Measurements from ENCODE around the gene WDFY4.

Gene WDFY4

GRCh38 chr10:48999346-48999745, 314.7 kb downstream of the WDFY4 start:
- Histone ChIP-seq H3K36me3 (no peaks in the 10 kb centered on the region), H3K27me3 (ENCODE audit: insufficient read depth, low read depth, severe bottlenecking) (peaks cover 7% of the 10 kb centered on the region), H3K9me3 (ENCODE audit: severe bottlenecking) (no peaks in the 10 kb centered on the region), H3K4me3 (ENCODE audit: low read depth, low read length) (no peak overlapping the region), H3K27ac (no peak overlapping the region)
- TF ChIP-seq, protein P1, sequence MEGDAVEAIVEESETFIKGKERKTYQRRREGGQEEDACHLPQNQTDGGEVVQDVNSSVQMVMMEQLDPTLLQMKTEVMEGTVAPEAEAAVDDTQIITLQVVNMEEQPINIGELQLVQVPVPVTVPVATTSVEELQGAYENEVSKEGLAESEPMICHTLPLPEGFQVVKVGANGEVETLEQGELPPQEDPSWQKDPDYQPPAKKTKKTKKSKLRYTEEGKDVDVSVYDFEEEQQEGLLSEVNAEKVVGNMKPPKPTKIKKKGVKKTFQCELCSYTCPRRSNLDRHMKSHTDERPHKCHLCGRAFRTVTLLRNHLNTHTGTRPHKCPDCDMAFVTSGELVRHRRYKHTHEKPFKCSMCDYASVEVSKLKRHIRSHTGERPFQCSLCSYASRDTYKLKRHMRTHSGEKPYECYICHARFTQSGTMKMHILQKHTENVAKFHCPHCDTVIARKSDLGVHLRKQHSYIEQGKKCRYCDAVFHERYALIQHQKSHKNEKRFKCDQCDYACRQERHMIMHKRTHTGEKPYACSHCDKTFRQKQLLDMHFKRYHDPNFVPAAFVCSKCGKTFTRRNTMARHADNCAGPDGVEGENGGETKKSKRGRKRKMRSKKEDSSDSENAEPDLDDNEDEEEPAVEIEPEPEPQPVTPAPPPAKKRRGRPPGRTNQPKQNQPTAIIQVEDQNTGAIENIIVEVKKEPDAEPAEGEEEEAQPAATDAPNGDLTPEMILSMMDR (IDR thresholded peaks at IDR 0.05; ENCODE audit: low read depth, low read length): no peak
- no peak for DNase-seq

- H3K27me3 ChIP-seq (ENCODE audit: insufficient read depth, low read depth, severe bottlenecking): peaks cover 7% of the 10 kb centered on the region
- no peak for DNase-seq
- H3K27ac ChIP-seq: no peak overlapping the region
- no peaks in the 10 kb centered on the region for H3K9me3 ChIP-seq (ENCODE audit: severe bottlenecking)
- no peaks in the 10 kb centered on the region for H3K36me3 ChIP-seq
- TF ChIP-seq, protein P1 (IDR thresholded peaks at IDR 0.05; ENCODE audit: low read depth, low read length): no peak
- no peak overlapping the region for H3K4me3 ChIP-seq (ENCODE audit: low read depth, low read length)
These were observed 316.0 kb downstream of the WDFY4 start for GRCh38 chr10:49000437-49001398.

DNA sequence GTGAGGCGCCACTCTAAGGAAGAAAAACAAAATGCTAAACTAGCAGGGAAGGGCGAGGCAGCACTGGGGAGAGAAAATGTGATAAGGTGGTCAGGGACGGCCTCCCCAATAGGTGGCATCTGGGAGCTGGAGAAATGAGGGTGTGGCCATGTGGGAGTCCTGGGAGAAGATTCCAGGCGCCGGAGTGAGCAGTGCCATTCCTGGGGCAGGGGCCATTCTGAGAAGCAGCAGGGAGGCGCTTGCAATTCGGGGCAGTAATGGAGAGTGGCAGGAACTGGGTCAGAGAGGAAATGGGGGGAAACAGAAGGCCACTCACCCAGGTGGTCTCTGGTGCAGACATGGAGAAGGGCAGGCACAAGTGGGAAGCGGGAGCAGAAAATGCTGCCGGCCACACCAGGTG, 316.7 kb downstream of the WDFY4 start:
- TF ChIP-seq, protein P1 (IDR thresholded peaks at IDR 0.05; ENCODE audit: low read depth, low read length): peak; percentile 23; the same call in 1 of the 2 replicates
- no peaks in the 10 kb centered on the region for H3K9me3 ChIP-seq (ENCODE audit: severe bottlenecking)
- no peak overlapping the region for H3K4me3 ChIP-seq (ENCODE audit: low read depth, low read length)
- no peak overlapping the region for H3K27ac ChIP-seq
- H3K27me3 ChIP-seq (ENCODE audit: insufficient read depth, low read depth, severe bottlenecking): peaks cover 7% of the 10 kb centered on the region
- H3K36me3 ChIP-seq: no peaks in the 10 kb centered on the region
- DNase-seq: peak; percentile 30

GRCh38 chr10:49001870-49002672, 317.4 kb downstream of the WDFY4 start:
- Histone ChIP-seq H3K27me3 (ENCODE audit: insufficient read depth, low read depth, severe bottlenecking) (peaks cover 7% of the 10 kb centered on the region), H3K9me3 (ENCODE audit: severe bottlenecking) (no peaks in the 10 kb centered on the region), H3K4me3 (ENCODE audit: low read depth, low read length) (no peak overlapping the region), H3K27ac (no peak overlapping the region), H3K36me3 (no peaks in the 10 kb centered on the region)
- no peak for DNase-seq
- TF ChIP-seq, protein P1 (IDR thresholded peaks at IDR 0.05; ENCODE audit: low read depth, low read length): no peak

DNA sequence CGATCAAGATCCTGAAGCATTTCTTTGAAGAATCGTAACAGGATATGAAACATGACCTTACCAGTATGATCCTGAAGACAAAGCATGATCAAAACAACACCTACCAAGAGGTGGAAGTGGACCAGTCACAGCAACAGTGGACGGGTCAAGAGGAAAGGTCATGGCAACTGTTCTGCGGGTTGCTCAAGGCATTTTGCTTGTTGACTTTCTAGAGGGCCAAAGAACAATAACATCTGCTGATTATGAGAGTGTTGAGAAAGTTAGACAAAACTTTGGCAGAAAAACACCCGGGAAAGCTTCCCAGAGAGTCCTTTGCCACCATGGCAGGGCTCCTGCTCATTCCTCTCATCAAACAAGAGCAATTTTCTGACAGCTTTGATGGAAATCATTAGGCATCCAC, 320.6 kb downstream of the WDFY4 start:
- TF ChIP-seq, protein P1 (IDR thresholded peaks at IDR 0.05; ENCODE audit: low read depth, low read length): no peak
- DNase-seq: no peak
- Histone ChIP-seq H3K27ac (no peak overlapping the region), H3K27me3 (ENCODE audit: insufficient read depth, low read depth, severe bottlenecking) (peaks cover 11% of the 10 kb centered on the region), H3K9me3 (ENCODE audit: severe bottlenecking) (no peaks in the 10 kb centered on the region), H3K36me3 (no peaks in the 10 kb centered on the region), H3K4me3 (ENCODE audit: low read depth, low read length) (no peak overlapping the region)
